Right atrium auricular region (tissue), 2 donors: ENCODE measurements around the gene SPRR2B. TPM values are rescaled to one million over a fixed set of nuclear protein-coding genes. Genes with fewer than 3 reads are reported as not detected.

Source experiments
- DNase-seq: peaks from one replicate; pipeline ENCODE4 v3.0.0-alpha.2; 2019; ENCODE audit warnings: low spot score
- H3K27ac ChIP-seq, 2 donors: fragments of 200-600 bp; sonication (generic); 1 replicate in 1 of 2; 2 replicates in 1 of 2; pipeline ENCODE4 v1.5.1; 2016 to 2019
- H3K27me3 ChIP-seq, 2 donors: fragments of 200-600 bp; sonication (generic); one replicate each; pipeline versions ENCODE4 v1.5.1 to v1.6.0; 2017 to 2019
- H3K36me3 ChIP-seq: fragments of 200-600 bp; sonication (generic); one replicate; pipeline ENCODE4 v1.5.1; 2016
- H3K4me1 ChIP-seq, 2 donors: fragments of 200-600 bp; sonication (generic); one replicate each; pipeline versions ENCODE4 v1.5.1 to v1.6.0; 2017 to 2019
- H3K4me3 ChIP-seq, 2 donors: fragments of 200-600 bp; sonication (generic); 1 replicate in 1 of 2; 2 replicates in 1 of 2; pipeline ENCODE4 v1.5.1; 2017 to 2019; ENCODE audit warnings: mild to moderate bottlenecking in 1 of 2, moderate library complexity in 1 of 2
- H3K9me3 ChIP-seq, 2 donors: fragments of 200-600 bp; sonication (generic); one replicate each; pipeline ENCODE4 v1.5.1; 2019
- CTCF ChIP-seq, 2 donors: fragments of 200-600 bp; sonication (generic); IDR thresholded peaks; one replicate each; pipeline ENCODE4 v1.5.1; 2019; ENCODE audit warnings: antibody characterized with exemption in 2 of 2
- total RNA-seq, 2 donors: library from RNA; depleted of rRNA; stranded (reverse); fragments of >200 nt; gene quantifications; one replicate each; pipeline ENCODE4 v1.1.0, GENCODE V29; 2016

SPRR2B gene
- total RNA-seq, 2 donors from 2014 or later, result not detected

DNA sequence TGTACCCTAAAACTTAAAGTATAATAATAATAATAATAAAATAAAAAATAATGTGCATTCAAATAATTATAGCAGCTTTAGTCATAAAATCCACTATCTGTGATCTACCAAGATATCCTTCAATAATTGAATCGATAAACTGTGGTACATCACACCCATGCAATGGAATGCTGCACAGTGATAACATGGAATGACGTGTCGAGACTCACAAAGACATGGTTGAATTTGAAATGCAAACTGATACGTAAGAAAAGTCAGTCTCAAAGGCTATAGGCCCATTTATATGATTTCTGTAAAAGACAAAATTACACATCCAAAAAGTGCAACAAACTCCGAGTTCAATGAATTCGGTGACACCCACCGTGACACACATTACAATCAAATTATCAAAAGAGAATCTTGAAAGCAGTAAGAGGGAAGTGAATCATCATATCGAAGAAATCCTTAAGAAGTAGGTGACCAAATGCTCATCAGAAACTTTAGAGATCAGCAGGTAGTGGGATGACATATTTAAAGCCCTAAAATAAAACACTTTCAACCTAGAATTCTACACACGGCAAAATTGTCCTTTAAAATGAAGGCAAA, 28.1 kb upstream of the SPRR2B start:
- TF ChIP-seq CTCF (IDR thresholded peaks at IDR 0.05), result no peak
- Histone ChIP-seq H3K27ac (no peak overlapping the region), H3K9me3 (no peaks in the 10 kb centered on the region), H3K36me3 (no peaks in the 10 kb centered on the region), H3K27me3 (no peaks in the 10 kb centered on the region), H3K4me1 (no peaks in the 10 kb centered on the region), H3K4me3 (no peak overlapping the region)
- DNase-seq, result no peak

DNA sequence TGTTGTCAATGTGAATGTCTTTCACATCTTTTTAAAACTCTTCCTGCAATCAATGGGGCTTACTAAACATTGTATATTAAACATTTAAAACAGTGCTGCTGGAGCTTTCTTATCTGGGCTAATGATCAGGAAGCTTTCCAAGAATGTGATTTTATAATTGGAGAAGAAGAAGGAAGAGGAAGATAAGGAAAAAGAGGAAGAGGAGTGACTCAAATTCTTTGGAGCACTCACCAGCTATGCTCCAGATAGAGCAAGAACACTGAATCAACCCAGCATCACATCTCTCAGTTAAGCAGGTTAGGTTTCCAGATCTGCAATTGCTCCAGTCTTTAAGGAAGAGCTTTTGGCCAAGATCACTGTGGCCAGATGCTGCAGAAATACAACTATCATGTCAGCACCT, 24.4 kb upstream of the SPRR2B start:
- no peaks in the 10 kb centered on the region for H3K4me1 ChIP-seq
- no peak for DNase-seq
- no peak for TF ChIP-seq CTCF (IDR thresholded peaks at IDR 0.05)
- H3K27ac ChIP-seq, result no peak overlapping the region
- H3K9me3 ChIP-seq, result no peaks in the 10 kb centered on the region
- no peaks in the 10 kb centered on the region for H3K36me3 ChIP-seq
- no peak overlapping the region for H3K4me3 ChIP-seq
- H3K27me3 ChIP-seq, result no peaks in the 10 kb centered on the region

DNA sequence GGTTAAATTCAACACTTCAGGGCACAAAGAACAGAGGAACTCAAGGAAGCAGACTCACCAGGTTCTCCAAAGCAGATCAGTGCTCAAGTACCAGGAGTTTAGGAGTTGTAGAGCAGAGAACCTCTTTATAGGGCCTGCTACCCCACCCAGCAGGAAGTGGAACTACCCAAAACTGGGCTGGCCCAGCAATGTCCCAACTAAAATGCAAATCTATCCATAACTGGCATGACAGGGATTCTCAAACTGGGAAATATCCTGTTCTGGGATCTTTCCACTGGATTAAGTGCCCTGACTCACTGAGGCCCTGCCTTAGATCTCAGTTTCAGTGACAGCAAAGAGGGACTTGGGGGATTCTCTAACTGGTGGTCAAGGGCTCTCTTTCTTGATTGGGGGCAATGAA, 23.0 kb upstream of the SPRR2B start, which contains the start of gene SPRR2E:
Gene SPRR2E, minus strand, starts transcription at position 101 of the 400 bp plus-strand sequence. CDS start 775 bp downstream, outside the sequence.
- no peak for TF ChIP-seq CTCF (IDR thresholded peaks at IDR 0.05)
- H3K4me3 ChIP-seq, result no peak within 1 kb of the TSS

DNA sequence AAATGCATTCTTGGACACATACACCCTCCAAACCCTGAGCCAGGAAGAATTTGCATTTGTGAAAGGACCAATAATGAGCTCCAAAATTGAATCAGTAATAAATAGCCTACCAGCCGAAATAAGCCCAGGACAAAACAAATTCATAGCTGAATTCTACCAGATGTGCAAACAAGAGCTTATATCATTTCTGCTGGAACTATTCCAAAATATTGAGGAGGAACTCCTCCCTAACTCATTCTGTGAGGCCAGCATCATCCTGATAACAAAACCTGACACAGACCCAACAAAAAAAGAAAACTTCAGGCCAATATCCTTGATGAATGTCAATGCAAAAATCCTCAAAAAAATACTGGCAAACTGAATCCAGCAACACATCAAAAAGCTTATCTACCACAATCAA, 16.2 kb upstream of the SPRR2B start:
- H3K4me1 ChIP-seq, result no peaks in the 10 kb centered on the region
- TF ChIP-seq CTCF (IDR thresholded peaks at IDR 0.05), result no peak
- DNase-seq, result no peak
- no peaks in the 10 kb centered on the region for H3K9me3 ChIP-seq
- no peaks in the 10 kb centered on the region for H3K36me3 ChIP-seq
- no peak overlapping the region for H3K4me3 ChIP-seq
- no peaks in the 10 kb centered on the region for H3K27me3 ChIP-seq
- H3K27ac ChIP-seq, result no peak overlapping the region

More for the DNA sequence above, 23.0 kb upstream of the SPRR2B start, which contains the start of gene SPRR2E:
- no peaks in the 10 kb centered on the region for H3K9me3 ChIP-seq
- no peaks in the 10 kb centered on the region for H3K36me3 ChIP-seq
- no peak for DNase-seq
- H3K4me1 ChIP-seq, result no peaks in the 10 kb centered on the region
- no peaks in the 10 kb centered on the region for H3K27me3 ChIP-seq
- H3K27ac ChIP-seq, result no peak within 1 kb of the TSS

DNA sequence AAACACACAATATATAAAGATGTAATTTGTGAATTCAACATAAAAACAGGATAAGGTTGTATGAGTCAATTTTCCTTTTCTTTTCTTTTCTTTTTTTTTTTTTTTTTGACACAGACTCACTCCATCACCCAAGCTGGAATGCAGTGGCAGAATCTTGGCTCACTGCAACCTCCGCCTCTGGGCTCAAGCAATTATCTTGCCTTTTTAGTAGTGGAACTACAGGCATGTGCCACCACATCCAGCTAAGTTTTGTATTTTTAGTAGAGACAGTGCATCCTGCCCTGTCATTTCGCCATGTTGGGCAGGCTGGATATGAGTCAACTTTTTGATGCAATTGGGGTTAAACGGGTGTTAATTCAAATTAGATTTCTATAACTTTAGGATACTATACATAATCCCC, 10.3 kb upstream of the SPRR2B start:
- TF ChIP-seq CTCF (IDR thresholded peaks at IDR 0.05), result no peak
- no peaks in the 10 kb centered on the region for H3K9me3 ChIP-seq
- DNase-seq, result no peak
- H3K4me1 ChIP-seq, result no peaks in the 10 kb centered on the region
- no peaks in the 10 kb centered on the region for H3K36me3 ChIP-seq
- H3K27me3 ChIP-seq, result no peaks in the 10 kb centered on the region
- H3K27ac ChIP-seq, result no peak overlapping the region
- H3K4me3 ChIP-seq, result no peak overlapping the region
